K562 (cell line): Measurements from ENCODE around the gene RACK1. TPM values are rescaled to one million over a fixed set of nuclear protein-coding genes. Genes with fewer than 3 reads are reported as not detected.

Source experiments
- BRF2 ChIP-seq: IDR thresholded peaks from 3 replicates; pipeline ENCODE4 v1.6.1; 2011; ENCODE audit warnings: borderline replicate concordance, mild to moderate bottlenecking; ENCODE audit not compliant: insufficient read length, insufficient read depth
- GABPB2 ChIP-seq: fragments of 250-450 bp; sonication (Bioruptor Pico); conservative IDR thresholded peaks from 2 replicates; pipeline ENCODE4 v1.5.1; 2021; ENCODE audit warnings: mild to moderate bottlenecking
- GATAD2A ChIP-seq: fragments of 450-650 bp; IDR thresholded peaks from 2 replicates; pipeline ENCODE4 v1.6.1; 2017
- KDM2B ChIP-seq: fragments of 250-450 bp; sonication (Bioruptor Pico); IDR thresholded peaks from 2 replicates; pipeline ENCODE4 v1.8.0; 2021; ENCODE audit warnings: mild to moderate bottlenecking, moderate library complexity
- MEF2D ChIP-seq: conservative IDR thresholded peaks from 2 replicates; pipeline ENCODE4 v1.6.1; 2016; ENCODE audit warnings: low read depth, missing genetic modification characterization, missing compliant biosample characterization
- POU5F1 ChIP-seq: fragments of 150-350 bp; IDR thresholded peaks from 2 replicates; pipeline ENCODE4 v1.6.1; 2014; ENCODE audit warnings: borderline replicate concordance, low read length, low read depth, mild to moderate bottlenecking; ENCODE audit not compliant: partially characterized antibody
- RBFOX2 ChIP-seq: fragments of 200-400 bp; formaldehyde crosslinking; IDR thresholded peaks from 2 replicates; pipeline ENCODE4 v1.6.1; 2017; ENCODE audit warnings: low read depth, mild to moderate bottlenecking, low read length, moderate library complexity
- TEAD2 ChIP-seq: fragments of 450-650 bp; IDR thresholded peaks from 2 replicates; pipeline ENCODE4 v1.6.1; 2016; ENCODE audit warnings: missing genetic modification characterization, control low read depth, missing compliant biosample characterization
- ZNF165 ChIP-seq: fragments of 250-450 bp; sonication (Bioruptor Pico); IDR thresholded peaks from 2 replicates; pipeline ENCODE4 v1.4.0; 2020; ENCODE audit warnings: borderline replicate concordance
- ZNF3 ChIP-seq: fragments of 250-450 bp; sonication (Bioruptor Pico); IDR thresholded peaks from 2 replicates; pipeline ENCODE4 v1.5.0; 2021; ENCODE audit warnings: mild to moderate bottlenecking, moderate library complexity
- ZNF584 ChIP-seq: fragments of 200-800 bp; sonication (Bioruptor generic); IDR thresholded peaks from 2 replicates; pipeline ENCODE4 v1.6.1; 2016; ENCODE audit warnings: low read depth, mild to moderate bottlenecking, missing genetic modification characterization, missing compliant biosample characterization
- polyA plus RNA-seq, 8 experiments: library from polyadenylated mRNA; depleted of rRNA in 4 of 8; stranded (reverse) in 5 of 8; unstranded in 3 of 8; fragments of >200 nt; fragmentation: Nextera tagmentation in 2 of 8; fragmentation: Illumina TruSeq in 1 of 8; extraction: Ambion mirVana in 2 of 8; extraction: Trizol in 1 of 8; gene quantifications; 2 replicates each; pipeline versions ENCODE4 v1.2.1 to v1.2.3, GENCODE V29; 2011 to 2014; ENCODE audit warnings: inconsistent platforms in 1 of 8, missing spikeins in 1 of 8
- total RNA-seq, 7 experiments: library from RNA; depleted of rRNA in 6 of 7; stranded (reverse); fragments of >200 nt in 6 of 7; fragmentation: Illumina TruSeq in 2 of 7; extraction: Trizol in 2 of 7; gene quantifications; 2 replicates each; pipeline versions ENCODE4 v1.2.1 to v1.2.3, GENCODE V29; 2011 to 2021; ENCODE audit warnings: low replicate concordance in 1 of 7
- TF ChIP-seq, protein P1 (sequence below): fragments of 250-450 bp; sonication (Bioruptor Pico); IDR thresholded peaks from 2 replicates; pipeline ENCODE4 v1.9.0; 2021; ENCODE audit warnings: mild to moderate bottlenecking
- TF ChIP-seq, protein P2 (sequence below): fragments of 450-650 bp; IDR thresholded peaks from 2 replicates; pipeline ENCODE4 v1.6.1; 2018; ENCODE audit not compliant: partially characterized antibody

Gene RACK1
- total and polyA plus RNA-seq, 9 of the 15 experiments (the other 6 are each of a cell fraction or from before 2014, with no cell fraction given): 2,303 to 5,311 (median 3,833) TPM

GRCh38 chr5:181236954-181237641 is 6.6 kb downstream of the RACK1 start (continued):
- TF ChIP-seq TEAD2 (no peak), GABPB2 (CRISPR knock-in tag) (no peak), GATAD2A (no peak), POU5F1 (no peak), ZNF3 (CRISPR knock-in tag) (no peak), RBFOX2 (peak; percentile 68), MEF2D (tag) (no peak), ZNF584 (CRISPR knock-in tag) (no peak), ZNF165 (CRISPR knock-in tag) (no peak), KDM2B (CRISPR knock-in tag) (no peak), BRF2 (no peak)
- TF ChIP-seq, protein P1, sequence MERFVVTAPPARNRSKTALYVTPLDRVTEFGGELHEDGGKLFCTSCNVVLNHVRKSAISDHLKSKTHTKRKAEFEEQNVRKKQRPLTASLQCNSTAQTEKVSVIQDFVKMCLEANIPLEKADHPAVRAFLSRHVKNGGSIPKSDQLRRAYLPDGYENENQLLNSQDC (CRISPR knock-in tag): no peak
- TF ChIP-seq, protein P2, sequence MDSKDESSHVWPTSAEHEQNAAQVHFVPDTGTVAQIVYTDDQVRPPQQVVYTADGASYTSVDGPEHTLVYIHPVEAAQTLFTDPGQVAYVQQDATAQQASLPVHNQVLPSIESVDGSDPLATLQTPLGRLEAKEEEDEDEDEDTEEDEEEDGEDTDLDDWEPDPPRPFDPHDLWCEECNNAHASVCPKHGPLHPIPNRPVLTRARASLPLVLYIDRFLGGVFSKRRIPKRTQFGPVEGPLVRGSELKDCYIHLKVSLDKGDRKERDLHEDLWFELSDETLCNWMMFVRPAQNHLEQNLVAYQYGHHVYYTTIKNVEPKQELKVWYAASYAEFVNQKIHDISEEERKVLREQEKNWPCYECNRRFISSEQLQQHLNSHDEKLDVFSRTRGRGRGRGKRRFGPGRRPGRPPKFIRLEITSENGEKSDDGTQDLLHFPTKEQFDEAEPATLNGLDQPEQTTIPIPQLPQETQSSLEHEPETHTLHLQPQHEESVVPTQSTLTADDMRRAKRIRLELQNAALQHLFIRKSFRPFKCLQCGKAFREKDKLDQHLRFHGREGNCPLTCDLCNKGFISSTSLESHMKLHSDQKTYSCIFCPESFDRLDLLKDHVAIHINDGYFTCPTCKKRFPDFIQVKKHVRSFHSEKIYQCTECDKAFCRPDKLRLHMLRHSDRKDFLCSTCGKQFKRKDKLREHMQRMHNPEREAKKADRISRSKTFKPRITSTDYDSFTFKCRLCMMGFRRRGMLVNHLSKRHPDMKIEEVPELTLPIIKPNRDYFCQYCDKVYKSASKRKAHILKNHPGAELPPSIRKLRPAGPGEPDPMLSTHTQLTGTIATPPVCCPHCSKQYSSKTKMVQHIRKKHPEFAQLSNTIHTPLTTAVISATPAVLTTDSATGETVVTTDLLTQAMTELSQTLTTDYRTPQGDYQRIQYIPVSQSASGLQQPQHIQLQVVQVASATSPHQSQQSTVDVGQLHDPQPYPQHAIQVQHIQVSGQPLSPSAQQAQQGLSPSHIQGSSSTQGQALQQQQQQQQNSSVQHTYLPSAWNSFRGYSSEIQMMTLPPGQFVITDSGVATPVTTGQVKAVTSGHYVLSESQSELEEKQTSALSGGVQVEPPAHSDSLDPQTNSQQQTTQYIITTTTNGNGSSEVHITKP: no peak
